ENCODE measurements around the gene CPB2.

- TF ChIP-seq CTCF (IDR thresholded peaks at IDR 0.05) (peak in 2 of 3 experiments; percentile 34 to 49), POLR2A (IDR thresholded peaks at IDR 0.05) (peak; percentile 3)
Measured at GRCh38 chr13:46052319-46053161, 52.3 kb downstream of the CPB2 start, which contains the start of gene ZC3H13.

Data from testis (tissue), 2 donors.